Measurements from ENCODE around the gene SPSB3.

Gene SPSB3

DNA sequence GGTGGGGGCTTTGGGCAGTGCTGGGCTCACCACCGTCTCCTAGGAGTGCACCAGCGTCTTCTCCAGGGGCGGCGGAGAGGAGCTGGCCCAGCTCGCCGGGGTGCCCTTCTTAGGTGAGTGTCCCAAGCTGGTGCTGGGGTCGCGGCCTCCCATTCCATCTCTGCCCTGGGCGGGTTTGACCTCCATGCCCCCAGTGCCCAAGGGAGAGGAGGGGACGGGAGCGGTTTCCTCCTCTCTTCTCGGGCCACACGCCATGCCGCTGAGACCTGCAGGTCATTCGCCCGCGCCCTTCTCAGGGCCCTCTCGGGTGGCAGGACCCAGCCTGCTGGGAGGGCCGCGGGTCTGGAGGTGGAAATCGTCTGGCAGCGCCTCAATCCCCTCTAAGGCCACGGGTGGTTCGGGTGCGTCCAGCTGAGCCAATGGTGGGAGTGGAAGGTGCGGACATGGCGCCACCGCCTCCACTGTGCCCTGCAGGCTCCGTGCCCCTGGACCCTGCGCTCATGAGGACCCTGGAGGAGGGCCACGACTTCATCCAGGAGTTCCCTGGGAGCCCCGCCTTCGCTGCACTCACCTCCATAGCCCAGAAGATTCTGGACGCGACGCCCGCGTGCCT, 5.8 kb upstream of the SPSB3 start:
- no peak for DNase-seq (ENCODE audit: extremely low read depth, low read depth)
- TF ChIP-seq, protein P1, sequence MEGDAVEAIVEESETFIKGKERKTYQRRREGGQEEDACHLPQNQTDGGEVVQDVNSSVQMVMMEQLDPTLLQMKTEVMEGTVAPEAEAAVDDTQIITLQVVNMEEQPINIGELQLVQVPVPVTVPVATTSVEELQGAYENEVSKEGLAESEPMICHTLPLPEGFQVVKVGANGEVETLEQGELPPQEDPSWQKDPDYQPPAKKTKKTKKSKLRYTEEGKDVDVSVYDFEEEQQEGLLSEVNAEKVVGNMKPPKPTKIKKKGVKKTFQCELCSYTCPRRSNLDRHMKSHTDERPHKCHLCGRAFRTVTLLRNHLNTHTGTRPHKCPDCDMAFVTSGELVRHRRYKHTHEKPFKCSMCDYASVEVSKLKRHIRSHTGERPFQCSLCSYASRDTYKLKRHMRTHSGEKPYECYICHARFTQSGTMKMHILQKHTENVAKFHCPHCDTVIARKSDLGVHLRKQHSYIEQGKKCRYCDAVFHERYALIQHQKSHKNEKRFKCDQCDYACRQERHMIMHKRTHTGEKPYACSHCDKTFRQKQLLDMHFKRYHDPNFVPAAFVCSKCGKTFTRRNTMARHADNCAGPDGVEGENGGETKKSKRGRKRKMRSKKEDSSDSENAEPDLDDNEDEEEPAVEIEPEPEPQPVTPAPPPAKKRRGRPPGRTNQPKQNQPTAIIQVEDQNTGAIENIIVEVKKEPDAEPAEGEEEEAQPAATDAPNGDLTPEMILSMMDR (IDR thresholded peaks at IDR 0.05; ENCODE audit: low read depth, low read length), result no peak

DNA sequence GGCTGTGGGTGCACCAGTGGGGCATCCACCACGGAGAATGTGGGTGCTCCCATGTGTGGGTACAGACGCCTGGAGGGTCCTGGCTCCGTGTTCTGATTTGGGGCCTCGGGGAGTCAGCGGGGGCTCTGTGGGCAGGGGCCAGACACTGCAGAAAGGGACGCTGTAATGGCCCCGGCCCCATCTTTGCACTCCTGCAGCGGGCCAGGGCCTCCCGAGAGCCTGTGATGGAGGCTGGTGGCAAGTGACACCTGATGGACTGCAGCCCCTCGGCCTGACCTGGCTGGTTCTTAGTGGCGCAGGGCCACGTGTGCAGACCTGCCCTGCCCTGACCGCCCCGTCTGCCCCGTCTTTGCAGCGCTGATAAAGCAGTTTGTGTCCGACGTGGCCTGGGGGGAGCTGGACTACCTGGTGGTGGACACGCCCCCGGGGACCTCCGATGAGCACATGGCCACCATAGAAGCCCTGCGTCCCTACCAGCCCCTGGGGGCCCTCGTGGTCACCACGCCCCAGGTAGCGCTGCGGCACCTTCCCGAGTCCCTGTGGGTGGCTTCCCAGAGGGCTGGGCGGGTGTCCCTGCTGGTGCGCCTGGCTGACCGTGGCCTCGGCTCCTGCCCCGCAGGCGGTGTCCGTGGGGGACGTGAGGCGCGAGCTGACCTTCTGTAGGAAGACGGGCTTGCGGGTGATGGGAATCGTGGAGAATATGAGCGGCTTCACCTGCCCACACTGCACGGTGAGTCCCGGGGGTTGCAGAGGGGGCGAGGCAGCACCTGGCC, 5.1 kb upstream of the SPSB3 start:
- TF ChIP-seq, protein P1 (IDR thresholded peaks at IDR 0.05; ENCODE audit: low read depth, low read length), result no peak
- DNase-seq (ENCODE audit: extremely low read depth, low read depth), result no peak

DNA sequence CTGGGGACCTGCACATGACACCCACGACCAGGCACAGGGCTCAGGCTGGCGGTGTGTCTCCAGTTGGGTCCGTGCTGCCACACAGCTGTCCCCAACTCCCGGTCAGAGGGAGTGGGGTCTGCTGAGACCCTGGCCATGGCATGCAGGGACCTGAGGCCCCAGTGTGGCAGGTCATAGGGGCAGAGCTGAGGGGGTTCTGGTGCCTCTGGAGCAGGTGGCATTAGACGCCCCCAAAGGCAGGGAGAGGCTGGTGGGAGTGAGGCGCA, 4.6 kb upstream of the SPSB3 start:
- no peak for DNase-seq (ENCODE audit: extremely low read depth, low read depth)
- TF ChIP-seq, protein P1 (IDR thresholded peaks at IDR 0.05; ENCODE audit: low read depth, low read length), result no peak

DNA sequence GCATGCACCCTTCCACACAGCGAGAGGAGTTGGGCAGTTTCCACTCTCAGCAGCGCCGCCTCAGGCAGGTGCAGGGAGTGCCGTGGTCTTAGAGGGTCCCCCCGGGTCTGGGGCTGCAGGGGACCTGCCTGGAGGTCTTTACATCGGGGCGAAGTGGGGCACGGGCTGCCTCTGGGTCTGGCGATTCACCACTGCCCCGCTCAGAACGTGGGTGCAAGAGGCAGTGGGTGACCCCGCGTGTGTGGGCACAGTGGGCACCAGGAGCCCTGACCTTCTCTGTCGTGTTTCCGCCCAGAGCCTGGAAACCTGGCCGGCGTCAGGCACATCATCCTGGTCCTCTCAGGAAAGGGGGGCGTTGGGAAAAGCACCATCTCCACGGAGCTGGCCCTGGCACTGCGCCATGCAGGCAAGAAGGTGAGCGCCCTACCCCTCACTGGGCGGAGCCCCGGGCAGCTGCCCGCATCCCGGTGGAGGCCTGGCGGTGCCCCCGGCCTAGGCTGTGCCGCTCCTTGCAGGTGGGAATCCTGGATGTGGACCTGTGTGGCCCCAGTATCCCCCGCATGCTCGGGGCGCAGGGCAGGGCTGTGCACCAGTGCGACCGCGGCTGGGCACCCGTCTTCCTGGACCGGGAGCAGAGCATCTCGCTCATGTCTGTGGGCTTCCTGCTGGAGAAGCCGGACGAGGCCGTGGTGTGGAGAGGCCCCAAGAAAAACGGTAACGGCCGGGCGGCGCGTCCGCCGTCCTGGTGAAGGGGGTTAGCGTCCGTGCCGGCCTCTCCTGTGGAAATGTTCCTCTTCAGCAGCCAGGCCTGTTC, 4.1 kb upstream of the SPSB3 start:
- TF ChIP-seq, protein P1 (IDR thresholded peaks at IDR 0.05; ENCODE audit: low read depth, low read length), result no peak
- DNase-seq (ENCODE audit: extremely low read depth, low read depth), result no peak

DNA sequence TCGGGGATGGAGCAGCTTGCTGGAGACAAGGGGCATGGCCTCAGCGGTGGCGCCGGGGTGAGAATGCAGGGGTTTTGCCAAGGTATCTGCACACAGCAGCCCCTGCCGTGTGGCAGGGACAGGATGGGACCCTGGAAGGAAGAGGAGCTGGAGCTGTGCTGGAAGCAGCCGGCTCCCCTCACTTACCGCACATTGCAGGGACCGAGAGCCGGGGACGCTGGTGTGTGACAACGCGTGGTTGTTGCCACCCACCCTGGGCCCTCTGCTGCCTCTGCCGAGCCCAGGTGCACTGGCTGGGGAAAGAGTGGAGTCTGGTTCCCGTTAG, 3.4 kb upstream of the SPSB3 start:
- no peak for DNase-seq (ENCODE audit: extremely low read depth, low read depth)
- TF ChIP-seq, protein P1 (IDR thresholded peaks at IDR 0.05; ENCODE audit: low read depth, low read length), result no peak

DNA sequence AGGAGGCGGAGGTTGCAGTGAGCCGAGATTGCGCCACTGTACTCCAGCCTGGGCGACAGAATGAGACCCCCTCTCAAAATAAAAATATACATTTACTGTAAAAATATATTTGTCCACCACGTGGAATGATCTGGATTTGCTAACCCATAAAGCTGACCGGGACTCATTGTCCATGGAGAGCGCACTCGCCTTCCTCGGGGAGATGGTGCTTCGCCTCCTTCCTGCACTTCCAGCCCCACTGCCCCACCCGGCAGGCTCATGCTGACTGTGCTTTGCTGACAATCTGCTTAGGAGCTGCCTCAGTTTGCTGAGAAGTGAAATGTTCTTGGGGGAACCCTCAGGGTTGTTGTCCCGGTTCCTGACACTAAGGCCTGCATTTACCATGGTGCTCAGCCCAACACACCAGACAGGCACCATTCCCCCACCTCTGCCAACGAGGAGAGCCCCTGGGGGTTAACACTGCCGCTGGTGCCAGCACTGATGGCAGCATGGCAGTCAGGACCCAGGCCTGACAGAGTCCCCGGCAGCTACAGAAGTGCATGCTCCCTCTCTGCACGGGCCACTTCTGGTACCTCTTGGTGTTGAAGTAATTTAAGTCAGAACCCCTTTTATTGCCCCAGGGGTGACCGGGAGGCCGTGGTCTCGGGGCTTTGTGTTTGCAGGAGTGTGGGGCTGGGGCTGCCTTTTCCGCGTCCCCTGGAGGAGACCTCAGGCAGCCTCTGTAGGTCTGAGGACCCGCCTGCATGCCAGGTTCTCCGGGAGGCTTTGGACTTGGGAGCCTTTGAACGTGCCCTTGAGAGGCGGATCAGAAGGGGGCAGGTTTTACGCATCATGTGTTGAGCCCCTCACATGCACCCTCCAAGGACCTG, 2.8 kb upstream of the SPSB3 start:
- TF ChIP-seq, protein P1 (IDR thresholded peaks at IDR 0.05; ENCODE audit: low read depth, low read length), result no peak
- DNase-seq (ENCODE audit: extremely low read depth, low read depth), result no peak

All from AG09319 (cell line).